Mononuclear cell (primary cell): ENCODE results near the gene KRTAP20-1. TPM values are rescaled to one million over a fixed set of nuclear protein-coding genes. Genes with fewer than 3 reads are reported as not detected.
A peak's percentile ranks its signal among the peaks of the same experiment; 100 is the strongest.

ENCODE experiments used
- H3K27me3 ChIP-seq: 2 replicates; pipeline ENCODE4 v1.6.0; 2011; ENCODE audit warnings: low read length, control low read depth; ENCODE audit not compliant: insufficient read depth
- H3K4me1 ChIP-seq: 2 replicates; pipeline ENCODE4 v1.5.1; 2011; ENCODE audit warnings: mild to moderate bottlenecking, low read length, control low read depth; ENCODE audit not compliant: insufficient read depth
- H3K4me3 ChIP-seq: 2 replicates; pipeline ENCODE4 v1.5.1; 2011; ENCODE audit warnings: mild to moderate bottlenecking, low read length, moderate library complexity
- H3K9me3 ChIP-seq: 2 replicates; pipeline ENCODE4 v1.5.1; 2011; ENCODE audit warnings: low read depth, mild to moderate bottlenecking, control low read depth, low read length
- total RNA-seq: library from RNA; depleted of rRNA; stranded (reverse); fragments of >200 nt; gene quantifications from one replicate; pipeline ENCODE4 v1.2.3, GENCODE V29; 2012

Gene KRTAP20-1
- total RNA-seq, 1 donor = not detected

DNA sequence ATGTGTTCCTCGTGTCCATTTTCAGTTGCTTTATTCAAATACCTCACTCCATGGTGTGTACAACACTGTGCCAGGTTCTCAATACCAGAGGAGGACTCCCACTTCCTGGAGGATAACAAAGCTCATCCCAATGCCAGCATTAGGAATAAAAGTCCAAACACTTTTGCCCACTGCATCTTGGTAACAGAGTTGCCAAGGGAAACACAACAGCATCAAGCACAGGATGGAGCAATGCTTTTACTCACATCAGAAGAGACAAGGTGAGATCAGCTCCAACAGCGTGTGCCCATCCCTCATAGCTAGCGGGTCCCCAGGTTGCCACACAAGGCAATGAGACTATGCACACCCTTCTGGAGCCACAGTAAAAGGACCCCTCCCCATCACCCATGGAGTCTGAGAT lies 7.1 kb downstream of the KRTAP20-1 start:
- H3K9me3 ChIP-seq = no peaks in the 10 kb centered on the region
- H3K4me1 ChIP-seq = no peaks in the 10 kb centered on the region
- H3K27me3 ChIP-seq = no peaks in the 10 kb centered on the region
- H3K4me3 ChIP-seq = no peak overlapping the region

DNA sequence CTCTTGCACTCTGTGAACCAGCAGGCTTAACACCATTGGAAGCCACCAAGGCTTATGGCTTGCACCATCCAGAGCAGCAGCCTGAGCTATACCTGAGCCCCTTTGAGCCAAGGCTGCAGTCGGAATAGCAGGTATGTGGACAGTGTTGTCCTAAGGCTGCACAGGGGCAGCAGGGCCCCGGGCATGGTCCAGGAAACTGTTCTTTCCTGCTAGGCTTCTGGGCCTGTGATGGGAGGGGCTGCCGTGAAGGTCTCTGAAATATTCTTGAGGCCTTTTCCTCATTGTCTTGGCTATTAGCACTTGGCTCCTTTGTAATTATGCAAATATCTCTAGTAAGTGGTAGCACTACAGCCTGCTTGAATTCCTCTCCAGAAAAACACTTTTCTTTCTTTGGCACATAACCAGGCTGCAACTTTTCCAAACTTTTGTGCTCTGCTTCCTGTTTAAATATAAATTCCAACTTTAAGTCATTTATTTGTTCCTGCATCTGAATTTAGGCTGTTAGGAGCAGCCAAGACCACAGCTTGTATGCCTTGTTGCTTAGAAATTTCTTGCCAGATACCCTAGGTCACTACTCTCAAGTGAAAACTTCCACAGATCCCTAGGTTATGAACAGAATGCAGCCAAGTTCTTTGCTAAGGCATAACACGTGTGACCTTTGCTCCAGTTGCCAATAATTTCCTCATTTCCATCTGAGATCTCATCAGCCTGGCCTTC lies 9.4 kb downstream of the KRTAP20-1 start:
- Histone ChIP-seq H3K9me3 (no peaks in the 10 kb centered on the region), H3K27me3 (no peaks in the 10 kb centered on the region), H3K4me3 (no peak overlapping the region), H3K4me1 (no peaks in the 10 kb centered on the region)

DNA sequence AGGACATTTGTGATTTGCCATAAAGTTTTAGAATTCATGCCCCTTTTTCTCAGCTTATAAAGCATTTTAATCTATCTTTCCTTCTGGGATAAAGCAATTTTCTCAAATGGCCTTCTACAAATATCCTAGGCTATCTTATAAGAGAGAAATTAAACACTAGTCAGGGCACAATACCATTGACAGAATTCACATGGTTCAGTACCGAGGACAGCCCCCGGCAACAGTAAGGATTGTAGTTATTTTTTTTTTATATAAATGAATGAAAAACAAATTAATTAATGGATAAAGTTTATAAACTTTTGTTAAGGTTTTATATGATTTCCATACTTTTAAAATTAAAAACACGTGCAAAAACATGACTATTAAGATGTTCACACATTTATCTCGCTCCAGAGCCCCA lies 11.9 kb downstream of the KRTAP20-1 start:
- Histone ChIP-seq H3K9me3 (no peaks in the 10 kb centered on the region), H3K4me1 (no peaks in the 10 kb centered on the region), H3K27me3 (no peaks in the 10 kb centered on the region)

DNA sequence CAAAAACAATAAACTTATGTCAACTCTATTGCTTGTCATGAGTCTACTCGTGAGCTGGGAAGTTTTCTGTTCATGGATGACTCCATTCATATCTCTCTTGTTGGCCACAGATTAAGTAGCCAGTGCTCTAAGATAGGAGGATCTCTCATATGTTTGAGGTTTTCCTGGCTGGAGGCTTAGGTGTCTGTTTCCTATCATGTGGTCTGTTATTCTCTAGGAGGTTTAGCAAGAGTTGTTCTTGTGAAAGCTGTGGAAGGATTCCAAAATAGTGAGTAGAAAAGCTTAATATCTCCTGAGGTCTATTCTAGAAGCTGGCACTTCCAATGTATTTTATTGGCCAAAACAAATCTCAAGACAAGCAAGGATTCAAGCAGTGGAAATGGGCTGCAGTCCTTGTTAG lies 13.0 kb downstream of the KRTAP20-1 start:
- Histone ChIP-seq H3K27me3 (no peaks in the 10 kb centered on the region), H3K9me3 (peaks cover under 1% of the 10 kb centered on the region), H3K4me3 (no peak overlapping the region), H3K4me1 (no peaks in the 10 kb centered on the region)

More for the DNA sequence above, 11.9 kb downstream of the KRTAP20-1 start:
- no peak overlapping the region for H3K4me3 ChIP-seq

DNA sequence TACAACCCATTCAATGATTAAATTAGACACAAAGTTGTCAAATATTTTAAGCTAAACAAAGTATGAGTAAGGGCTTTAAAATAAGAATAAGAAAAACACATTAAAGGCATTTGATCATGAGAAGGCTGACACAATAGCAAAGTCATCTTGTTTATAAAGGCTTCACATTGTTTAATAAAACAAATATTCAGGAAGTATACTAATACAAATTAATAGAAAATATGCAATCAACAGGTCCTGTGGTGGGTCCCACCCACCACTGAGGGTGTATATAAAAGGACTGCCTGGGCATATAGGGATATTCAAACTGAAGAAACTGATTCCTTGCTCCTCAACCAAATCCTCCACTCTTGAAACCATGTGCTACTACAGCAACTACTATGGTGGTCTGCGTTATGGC lies 18.7 kb downstream of the KRTAP20-1 start, which contains the start of gene KRTAP20-2:
TSS of gene KRTAP20-2 (plus strand) at position 301 of the 400 bp plus-strand sequence. CDS start at position 359, 58 bp downstream.
- Histone ChIP-seq H3K4me1 (no peaks in the 10 kb centered on the region), H3K27me3 (no peaks in the 10 kb centered on the region), H3K9me3 (peaks cover 5% of the 10 kb centered on the region), H3K4me3 (peak within 1 kb of the TSS; percentile 6)

DNA sequence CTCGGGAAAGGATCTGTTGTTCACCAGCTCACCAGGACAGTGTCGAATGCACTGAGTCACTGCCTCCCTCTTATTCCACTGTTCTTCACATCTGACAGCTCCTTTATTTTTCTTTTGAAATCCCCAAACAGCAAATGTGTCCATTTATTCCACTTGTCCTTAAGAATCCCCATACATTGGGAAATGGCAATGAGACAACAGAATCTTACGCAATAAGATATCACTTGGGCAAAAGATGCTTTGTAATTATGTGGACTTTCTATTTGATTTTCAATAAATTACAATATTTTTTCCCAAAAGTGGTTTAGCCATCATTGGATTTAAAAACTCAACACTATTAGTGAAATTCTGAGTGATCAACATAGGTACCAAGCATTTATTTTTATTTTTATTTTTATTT lies 22.5 kb downstream of the KRTAP20-1 start:
- Histone ChIP-seq H3K27me3 (no peaks in the 10 kb centered on the region), H3K4me1 (no peaks in the 10 kb centered on the region), H3K4me3 (no peak overlapping the region), H3K9me3 (peaks cover 5% of the 10 kb centered on the region)

DNA sequence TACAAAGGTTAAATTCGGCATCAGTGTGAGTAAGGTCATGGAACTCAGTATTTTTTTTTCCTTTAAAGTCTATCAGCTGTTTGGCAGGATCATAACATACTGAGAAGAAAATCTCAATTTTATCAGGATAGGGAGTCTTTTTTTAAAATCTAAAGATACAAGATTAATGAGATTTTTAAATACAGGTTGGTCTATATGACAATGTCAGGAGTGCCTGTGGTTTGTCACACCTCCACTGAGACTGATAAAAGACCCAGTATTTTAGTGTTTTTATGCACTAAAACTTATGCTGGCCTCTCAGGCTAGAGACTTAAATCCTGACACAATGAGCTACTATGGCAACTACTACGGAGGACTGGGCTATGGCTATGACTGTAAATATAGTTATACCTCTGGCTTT lies 26.3 kb downstream of the KRTAP20-1 start, which contains the start of gene KRTAP20-3:
TSS of gene KRTAP20-3 (plus strand) at position 301 of the 400 bp plus-strand sequence.
- no peaks in the 10 kb centered on the region for H3K9me3 ChIP-seq
- H3K4me1 ChIP-seq = no peaks in the 10 kb centered on the region
- no peak within 1 kb of the TSS for H3K4me3 ChIP-seq
- no peaks in the 10 kb centered on the region for H3K27me3 ChIP-seq

DNA sequence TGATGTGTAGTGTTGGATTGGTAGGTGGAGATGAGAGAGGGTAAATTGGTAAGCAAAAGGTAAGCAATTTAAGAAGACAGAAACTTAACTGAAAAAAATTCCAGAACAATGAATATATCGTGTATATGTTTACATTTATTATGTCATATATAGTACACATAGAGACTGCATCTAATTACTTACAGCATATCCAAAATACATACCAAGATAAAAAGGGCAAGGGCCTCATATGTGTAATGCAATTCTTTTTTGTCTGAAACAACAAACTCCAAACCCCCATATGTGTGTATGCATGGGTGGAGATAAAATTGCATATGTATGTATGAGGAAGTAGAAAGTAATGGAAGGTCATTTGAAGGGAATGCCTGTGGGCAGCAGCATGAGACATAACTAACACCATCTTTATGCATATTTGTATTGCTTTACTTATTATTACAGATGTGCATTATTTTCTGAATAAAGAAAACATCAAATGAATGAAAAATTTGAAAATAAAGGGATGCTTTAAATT lies 30.7 kb downstream of the KRTAP20-1 start:
- Histone ChIP-seq H3K4me3 (no peak overlapping the region), H3K27me3 (no peaks in the 10 kb centered on the region), H3K9me3 (no peaks in the 10 kb centered on the region), H3K4me1 (no peaks in the 10 kb centered on the region)

DNA sequence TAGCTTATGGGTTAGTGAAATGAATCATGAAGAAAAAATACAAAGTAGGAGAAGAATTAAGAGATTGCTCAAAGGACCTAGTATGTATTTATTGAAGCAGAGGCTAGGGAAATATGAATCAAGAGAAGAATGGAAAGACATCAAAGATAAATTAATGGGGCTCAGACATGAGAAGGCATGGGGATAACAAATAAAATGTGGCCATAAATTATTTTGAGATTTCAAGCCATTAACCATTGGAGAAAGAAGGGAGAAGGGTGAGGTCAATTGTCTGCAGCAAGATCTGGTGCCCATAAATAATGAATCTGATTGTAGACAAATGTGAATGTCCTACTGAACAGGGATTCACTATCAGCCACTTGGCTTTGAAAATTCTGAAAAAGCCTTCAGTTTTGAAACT lies 36.7 kb downstream of the KRTAP20-1 start:
- no peak overlapping the region for H3K4me3 ChIP-seq
- H3K4me1 ChIP-seq = no peaks in the 10 kb centered on the region
- no peaks in the 10 kb centered on the region for H3K9me3 ChIP-seq
- H3K27me3 ChIP-seq = no peaks in the 10 kb centered on the region

Other genes starting within 250 kb of the KRTAP20-1 start
- gene KRTAP13-2, start 244.2 kb upstream of the KRTAP20-1 start, total RNA-seq = not detected
- gene KRTAP13-1, start 220.4 kb upstream of the KRTAP20-1 start, total RNA-seq = not detected
- not detected for gene KRTAP13-3, start 190.5 kb upstream of the KRTAP20-1 start, total RNA-seq
- gene KRTAP13-4, start 186.2 kb upstream of the KRTAP20-1 start, total RNA-seq = not detected
- gene KRTAP15-1, start 176.2 kb upstream of the KRTAP20-1 start, total RNA-seq = not detected
- gene KRTAP19-1, start 136.1 kb upstream of the KRTAP20-1 start, total RNA-seq = not detected
- not detected for gene KRTAP19-2, start 129.0 kb upstream of the KRTAP20-1 start, total RNA-seq
- gene KRTAP19-3, start 124.4 kb upstream of the KRTAP20-1 start, total RNA-seq = not detected
- not detected for gene KRTAP19-4, start 119.3 kb upstream of the KRTAP20-1 start, total RNA-seq
- not detected for gene KRTAP19-5, start 114.3 kb upstream of the KRTAP20-1 start, total RNA-seq
- gene KRTAP19-6, start 74.6 kb upstream of the KRTAP20-1 start, total RNA-seq = not detected
- not detected for gene KRTAP19-7, start 55.1 kb upstream of the KRTAP20-1 start, total RNA-seq
- not detected for gene KRTAP22-2, start 26.0 kb upstream of the KRTAP20-1 start, total RNA-seq
- gene KRTAP6-3, start 24.0 kb upstream of the KRTAP20-1 start, total RNA-seq = not detected
- gene KRTAP6-2, start 17.5 kb upstream of the KRTAP20-1 start, total RNA-seq = not detected
- not detected for gene KRTAP22-1, start 15.3 kb upstream of the KRTAP20-1 start, total RNA-seq
- gene KRTAP6-1, start 2.5 kb upstream of the KRTAP20-1 start, total RNA-seq = not detected
- not detected for gene KRTAP20-4, start 4.2 kb downstream of the KRTAP20-1 start, total RNA-seq
- gene KRTAP20-2, start 18.8 kb downstream of the KRTAP20-1 start, total RNA-seq = not detected
- not detected for gene KRTAP20-3, start 26.4 kb downstream of the KRTAP20-1 start, total RNA-seq
- not detected for gene KRTAP21-3, start 102.4 kb downstream of the KRTAP20-1 start, total RNA-seq
- not detected for gene KRTAP21-2, start 130.8 kb downstream of the KRTAP20-1 start, total RNA-seq
- not detected for gene KRTAP21-1, start 139.0 kb downstream of the KRTAP20-1 start, total RNA-seq
- not detected for gene KRTAP8-1, start 196.8 kb downstream of the KRTAP20-1 start, total RNA-seq
- not detected for gene KRTAP7-1, start 213.3 kb downstream of the KRTAP20-1 start, total RNA-seq